ENCODE measurements around the gene RPL36. TPM values are rescaled to one million over a fixed set of nuclear protein-coding genes. Genes with fewer than 3 reads are reported as not detected.

Gene RPL36
- total RNA-seq, 1 donor from 2014 or later: 778 TPM

- H3K4me1 ChIP-seq: peaks cover 9% of the 10 kb centered on the region
- H3K36me3 Mint-ChIP-seq: peaks cover 6% of the 10 kb centered on the region
- H3K27me3 Mint-ChIP-seq (ENCODE audit: insufficient read depth, low read depth): peaks cover 8% of the 10 kb centered on the region
- DNase-seq (ENCODE audit: low spot score): no peak
- peak overlapping the region; percentile 98 for H3K4me3 ChIP-seq
- peak overlapping the region; percentile 100 for H3K4me2 ChIP-seq
- H3K27me3 ChIP-seq: no peaks in the 10 kb centered on the region
- no peak overlapping the region for H3K27ac ChIP-seq
- H4K20me1 ChIP-seq (ENCODE audit: low read depth): peaks cover 41% of the 10 kb centered on the region
- H3K9me3 ChIP-seq (ENCODE audit: low read depth): no peaks in the 10 kb centered on the region
- peak overlapping the region; percentile 57 for H3K27ac Mint-ChIP-seq
- no peaks in the 10 kb centered on the region for H3K36me3 ChIP-seq
- H3K79me2 ChIP-seq (ENCODE audit: low read depth): peaks cover 59% of the 10 kb centered on the region
- peak overlapping the region; percentile 91 for H3K9ac ChIP-seq
- H3K4me1 Mint-ChIP-seq: peaks cover 22% of the 10 kb centered on the region
- peak overlapping the region; percentile 95 for H3K4me3 Mint-ChIP-seq
- TF ChIP-seq EZH2 (IDR thresholded peaks at IDR 0.05): no peak
- TF ChIP-seq EZH2phosphoT487 (IDR thresholded peaks at IDR 0.05): no peak
- no peak for TF ChIP-seq CTCF (IDR thresholded peaks at IDR 0.05)
- no peaks in the 10 kb centered on the region for H3K9me3 Mint-ChIP-seq
- peaks cover 3% of the 10 kb centered on the region for H3F3A ChIP-seq (ENCODE audit: low read depth)
- H2AFZ ChIP-seq (replicated peaks): no peak overlapping the region
Observed at GRCh38 chr19:5718579-5719273, 28.6 kb downstream of the RPL36 start.

GRCh38 chr19:5719274-5719960 is 29.3 kb downstream of the RPL36 start:
- H3K27me3 ChIP-seq: no peaks in the 10 kb centered on the region
- no peaks in the 10 kb centered on the region for H3K9me3 ChIP-seq (ENCODE audit: low read depth)
- no peaks in the 10 kb centered on the region for H3K36me3 ChIP-seq
- peaks cover 3% of the 10 kb centered on the region for H3F3A ChIP-seq (ENCODE audit: low read depth)
- H3K27ac ChIP-seq: peak overlapping the region; percentile 70
- no peaks in the 10 kb centered on the region for H3K9me3 Mint-ChIP-seq
- peaks cover 53% of the 10 kb centered on the region for H3K79me2 ChIP-seq (ENCODE audit: low read depth)
- H3K9ac ChIP-seq: peak overlapping the region; percentile 91
- H2AFZ ChIP-seq (replicated peaks): no peak overlapping the region
- peak overlapping the region; percentile 100 for H3K4me2 ChIP-seq
- H3K4me1 ChIP-seq: peaks cover 9% of the 10 kb centered on the region
- H3K4me1 Mint-ChIP-seq: peaks cover 22% of the 10 kb centered on the region
- H4K20me1 ChIP-seq (ENCODE audit: low read depth): peaks cover 41% of the 10 kb centered on the region
- peak overlapping the region; percentile 95 for H3K4me3 Mint-ChIP-seq
- TF ChIP-seq CTCF (IDR thresholded peaks at IDR 0.05) (no peak), EZH2phosphoT487 (IDR thresholded peaks at IDR 0.05) (no peak), EZH2 (IDR thresholded peaks at IDR 0.05) (no peak)
- peak overlapping the region; percentile 57 for H3K27ac Mint-ChIP-seq
- H3K27me3 Mint-ChIP-seq (ENCODE audit: insufficient read depth, low read depth): peaks cover 8% of the 10 kb centered on the region
- peak; percentile 40 for DNase-seq (ENCODE audit: low spot score)
- peaks cover 3% of the 10 kb centered on the region for H3K36me3 Mint-ChIP-seq
- peak overlapping the region; percentile 98 for H3K4me3 ChIP-seq

GRCh38 chr19:5719961-5720790 is 30.1 kb downstream of the RPL36 start, which contains the start of the genes CATSPERD and LONP1:
CATSPERD (plus strand) TSS chr19:5720637; CDS start chr19:5720738, 101 bp downstream.
LONP1 (minus strand) TSS chr19:5720146; CDS start chr19:5720132, 14 bp downstream.
- Mint-ChIP-seq H3K36me3 (peaks cover 3% of the 10 kb centered on the region), H3K4me1 (peaks cover 22% of the 10 kb centered on the region), H3K27me3 (ENCODE audit: insufficient read depth, low read depth) (peaks cover 8% of the 10 kb centered on the region), H3K9me3 (no peaks in the 10 kb centered on the region), H3K4me3 (peak within 1 kb of the TSS; percentile 95), H3K27ac (peak within 1 kb of the TSS; percentile 69)
- Histone ChIP-seq H3K36me3 (no peaks in the 10 kb centered on the region), H4K20me1 (ENCODE audit: low read depth) (peaks cover 35% of the 10 kb centered on the region), H2AFZ (replicated peaks) (peak within 1 kb of the TSS; percentile 92), H3K9me3 (ENCODE audit: low read depth) (no peaks in the 10 kb centered on the region), H3K27ac (peak within 1 kb of the TSS; percentile 76), H3K4me3 (peak within 1 kb of the TSS; percentile 98), H3K4me2 (peak within 1 kb of the TSS; percentile 100), H3F3A (ENCODE audit: low read depth) (peaks cover 3% of the 10 kb centered on the region), H3K4me1 (peaks cover 9% of the 10 kb centered on the region), H3K79me2 (ENCODE audit: low read depth) (peaks cover 45% of the 10 kb centered on the region), H3K27me3 (peaks cover 4% of the 10 kb centered on the region), H3K9ac (peak within 1 kb of the TSS; percentile 91)
- DNase-seq (ENCODE audit: low spot score): peak; percentile 100
- TF ChIP-seq CTCF (IDR thresholded peaks at IDR 0.05) (peak; percentile 82), EZH2phosphoT487 (IDR thresholded peaks at IDR 0.05) (no peak)

All from neural progenitor cell (in vitro differentiated cells).